NCI-H748 (cell line): Measurements from ENCODE around the gene PRR30.
"Not testable (repeated sequence)": the region's sequence is repeated elsewhere in the genome, so short reads cannot be mapped to it uniquely, and the experiment has no call there.

ENCODE experiments used
- DNase-seq: peaks from one replicate; lab custom pipeline; 2025; ENCODE audit not compliant: unreplicated experiment; lab: John Stamatoyannopoulos, UW

The PRR30 gene

GRCh38 chr2:27130396-27130795, 8.8 kb downstream of the PRR30 start:
- DNase-seq = no peak

DNA sequence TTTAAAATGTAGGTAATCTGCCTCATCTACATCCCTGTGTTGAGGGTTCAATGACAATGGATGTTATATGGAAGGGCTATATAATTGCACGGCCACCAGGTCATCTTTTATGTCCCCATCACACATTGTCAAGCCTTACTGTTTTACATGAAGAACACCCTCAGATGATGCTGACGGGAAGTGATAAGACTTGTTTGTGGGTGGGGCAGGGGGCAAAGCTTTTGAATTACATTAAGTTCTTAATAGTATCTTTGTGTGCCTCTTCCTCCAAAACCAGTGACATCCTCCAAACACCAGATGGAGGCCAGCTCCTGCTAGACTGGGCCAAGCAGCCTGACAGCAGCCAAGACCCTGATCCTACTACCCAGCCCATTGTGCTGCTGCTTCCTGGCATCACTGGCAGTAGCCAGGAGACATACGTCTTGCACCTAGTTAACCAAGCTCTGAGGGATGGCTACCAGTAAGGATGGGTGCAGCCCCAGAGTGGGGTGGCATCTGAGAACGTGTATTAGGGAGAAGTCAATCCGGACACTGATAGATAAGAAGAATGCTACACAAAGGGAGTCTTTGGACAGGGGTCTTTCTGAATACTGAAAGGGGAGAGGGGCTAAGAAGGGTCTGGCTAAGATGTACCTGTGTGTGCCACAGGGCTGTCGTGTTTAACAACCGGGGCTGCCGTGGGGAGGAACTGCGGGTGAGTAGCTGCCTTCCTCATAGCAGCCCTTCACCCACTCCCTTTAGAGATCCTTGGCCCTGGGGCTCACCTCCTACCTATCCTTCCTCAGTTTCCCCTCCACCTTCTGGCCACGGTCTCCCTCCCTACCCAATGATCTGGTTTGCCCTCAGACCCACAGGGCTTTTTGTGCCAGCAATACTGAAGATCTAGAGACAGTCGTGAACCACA, 10.3 kb downstream of the PRR30 start:
- no peak for DNase-seq

GRCh38 chr2:27127883-27128667, 11.1 kb downstream of the PRR30 start:
- DNase-seq = no peak

DNA sequence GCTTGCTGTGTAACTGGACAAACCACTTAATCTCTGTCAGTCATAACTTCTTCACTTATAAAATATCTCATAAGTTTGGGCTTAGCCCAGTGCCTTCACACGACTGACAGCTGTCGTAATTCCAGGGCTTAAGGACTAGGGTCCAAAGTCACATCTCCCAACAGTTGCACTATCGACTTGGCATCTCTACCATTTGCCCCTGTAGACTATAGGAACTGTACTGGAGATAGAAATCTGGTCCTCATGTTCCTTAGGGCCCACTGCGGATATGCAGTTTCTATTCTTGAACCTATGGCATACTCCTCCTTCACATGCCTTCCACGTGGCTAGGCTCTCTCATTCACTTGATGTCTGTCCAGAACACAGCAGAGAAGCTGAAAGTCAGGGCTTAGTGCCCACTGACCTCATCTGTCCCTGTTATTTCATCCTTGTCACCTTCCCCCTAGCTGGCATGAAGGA, 12.9 kb downstream of the PRR30 start:
- DNase-seq = no peak

DNA sequence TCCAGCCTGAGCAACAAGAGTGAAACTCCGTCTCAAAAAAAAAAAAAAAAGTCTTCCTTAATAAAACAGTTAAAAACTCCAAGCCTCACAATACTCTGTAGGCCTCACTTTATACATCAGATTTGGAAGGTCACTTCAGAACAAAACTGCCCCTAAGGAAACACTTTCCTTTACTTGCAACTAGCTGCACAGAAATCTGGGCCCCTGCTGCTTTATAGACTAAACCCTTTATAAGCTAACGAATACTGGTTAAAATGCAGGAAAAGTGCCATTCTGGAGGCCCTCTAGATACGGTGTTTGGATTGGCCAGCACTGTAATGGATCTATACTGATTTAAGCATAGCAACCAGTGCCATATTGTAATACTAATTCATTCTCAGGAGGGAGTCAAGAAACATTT, 14.1 kb downstream of the PRR30 start:
- DNase-seq = no peak

- peak; percentile 55 for DNase-seq
Measured at GRCh38 chr2:27123302-27124150, 15.7 kb downstream of the PRR30 start, which contains the start of gene ABHD1. ABHD1 (plus strand) TSS chr2:27123815; CDS start chr2:27123949, 134 bp downstream.

DNA sequence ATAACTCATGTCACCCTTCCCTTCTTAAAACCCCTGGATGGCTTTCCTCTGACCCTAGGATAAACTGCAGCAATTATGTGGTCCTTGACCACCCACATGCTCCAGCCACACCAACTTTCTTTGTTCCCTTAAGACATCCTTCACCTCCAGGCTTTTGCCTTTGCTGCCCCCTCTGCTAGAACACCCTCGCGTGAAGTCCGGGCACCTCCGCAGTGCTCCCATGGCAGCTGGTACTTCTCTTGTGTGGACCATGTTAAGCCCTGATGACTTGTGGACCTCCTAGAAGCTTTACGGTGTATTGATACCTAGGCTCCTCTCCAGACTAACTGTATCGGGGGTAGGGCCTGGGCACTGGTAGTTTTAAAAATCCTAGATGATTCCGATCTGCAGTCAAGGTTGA, 16.4 kb downstream of the PRR30 start:
- DNase-seq = no peak

GRCh38 chr2:27121906-27122305, 17.3 kb downstream of the PRR30 start:
- no peak for DNase-seq

DNA sequence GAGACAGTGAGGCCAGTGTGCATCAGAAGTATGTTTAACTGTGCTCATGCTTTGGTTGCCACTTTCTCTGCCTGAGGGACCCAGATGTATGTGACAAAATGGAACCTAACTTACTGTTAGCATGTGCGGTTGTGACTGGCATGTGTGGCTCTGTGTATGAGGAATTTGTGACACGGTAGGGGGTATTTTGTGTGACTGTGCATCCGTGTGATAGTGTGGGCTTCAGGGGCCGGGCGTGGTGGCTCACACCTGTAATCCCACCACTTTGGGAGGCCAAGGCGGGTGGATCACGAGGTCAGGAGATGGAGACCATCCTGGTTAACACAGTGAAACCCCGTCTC, 19.9 kb downstream of the PRR30 start:
- peak; percentile 40 for DNase-seq

GRCh38 chr2:27118525-27119329, 20.5 kb downstream of the PRR30 start, which contains the start of gene CGREF1:
CGREF1 (minus strand) TSS chr2:27119128; CDS start chr2:27104366, 14,762 bp downstream.
- peak; percentile 52 for DNase-seq

GRCh38 chr2:27117995-27118524, 21.1 kb downstream of the PRR30 start:
- DNase-seq = peak; percentile 41

DNA sequence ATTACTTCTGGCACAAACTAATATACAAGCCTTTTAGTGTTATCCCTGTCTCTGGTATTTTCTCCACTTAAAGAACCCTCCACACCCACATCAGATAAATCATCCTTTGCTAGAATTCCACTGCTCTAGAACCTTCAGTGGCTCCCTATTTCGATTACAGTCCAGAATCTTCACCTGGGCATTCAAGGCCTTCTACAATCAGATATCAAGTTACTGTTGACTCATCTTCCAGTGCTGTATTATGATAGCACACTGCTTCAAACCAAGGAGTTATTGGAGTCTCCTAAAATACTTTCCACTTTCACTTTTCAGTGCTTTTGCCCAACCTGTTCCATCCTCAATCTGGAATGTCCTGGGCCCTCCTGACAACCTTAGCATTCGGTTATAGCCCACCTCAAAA, 23.7 kb downstream of the PRR30 start:
- DNase-seq = no peak

GRCh38 chr2:27111392-27112078, 27.7 kb downstream of the PRR30 start:
- DNase-seq = not testable (repeated sequence)

DNA sequence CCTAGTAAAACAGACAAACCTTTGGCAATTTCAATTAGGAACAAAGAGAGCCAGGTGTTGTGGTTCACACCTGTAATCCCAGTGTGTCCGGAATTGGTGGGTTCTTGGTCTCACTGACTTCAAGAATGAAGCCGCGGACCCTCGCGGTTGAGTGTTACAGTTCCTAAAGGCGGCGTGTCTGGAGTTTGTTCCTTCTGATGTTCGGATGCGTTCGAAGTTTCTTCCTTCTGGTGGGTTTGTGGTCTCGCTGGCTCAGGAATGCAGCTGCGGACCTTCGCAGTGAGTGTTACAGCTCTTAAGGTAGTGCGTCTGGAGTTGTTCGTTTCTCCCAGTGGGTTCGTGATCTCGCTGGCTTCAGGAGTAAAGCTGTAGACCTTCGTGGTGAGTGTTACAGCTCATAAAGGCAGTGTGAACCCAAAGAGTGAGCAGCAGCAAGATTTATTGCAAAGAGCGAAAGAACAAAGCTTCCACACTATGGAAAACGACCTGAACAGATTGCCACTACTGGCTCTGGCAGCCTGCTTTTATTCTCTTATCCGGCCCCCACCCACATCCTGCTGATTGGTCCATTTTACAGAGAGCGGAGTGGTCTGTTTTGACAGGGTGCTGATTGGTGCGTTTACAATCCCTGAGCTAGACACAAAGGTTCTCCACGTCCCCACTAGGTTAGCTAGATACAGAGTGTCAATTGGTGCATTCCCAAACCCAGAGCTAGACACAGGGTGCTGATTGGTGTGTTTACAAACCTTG, 28.4 kb downstream of the PRR30 start:
- not testable (repeated sequence) for DNase-seq

- DNase-seq = no peak
Measured at GRCh38 chr2:27109083-27109482, 30.1 kb downstream of the PRR30 start.

GRCh38 chr2:27108221-27108620, 31.0 kb downstream of the PRR30 start:
- no peak for DNase-seq

GRCh38 chr2:27105981-27106380, 33.2 kb downstream of the PRR30 start:
- no peak for DNase-seq

DNA sequence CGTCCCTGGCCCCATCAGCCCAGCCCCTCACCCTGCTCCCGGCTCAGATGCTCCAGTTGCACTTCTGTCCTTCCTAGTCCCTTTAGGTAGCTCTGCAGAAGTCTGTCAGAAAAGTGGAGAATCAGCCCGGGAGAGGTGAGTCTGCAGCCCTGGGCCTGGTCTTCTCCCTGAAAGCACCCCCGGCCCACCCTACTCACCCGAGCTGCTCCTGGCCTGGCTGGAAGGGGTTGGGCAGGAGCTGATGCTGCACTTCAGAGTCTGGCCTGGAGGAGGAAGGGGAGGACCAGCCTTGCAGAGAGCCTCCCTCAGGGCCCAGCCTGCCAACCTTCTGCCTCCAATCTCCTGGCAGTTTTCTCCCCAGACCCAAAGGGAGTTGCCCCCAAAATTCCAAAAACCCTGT, 36.9 kb downstream of the PRR30 start:
- no peak for DNase-seq

- DNase-seq = no peak
Measured at GRCh38 chr2:27100036-27100435, 39.2 kb downstream of the PRR30 start.
